Astrocyte (in vitro differentiated cells and primary cell): Measurements from ENCODE around the gene SEMA3F. TPM values are rescaled to one million over a fixed set of nuclear protein-coding genes. Genes with fewer than 3 reads are reported as not detected.

Experiments
- DNase-seq: peaks from one replicate; pipeline ENCODE4 v3.0.0-alpha.2; 2010; ENCODE audit warnings: low read depth
- FAIRE-seq: peaks from 2 replicates; lab custom pipeline; 2011; peaks lifted over from hg19 to GRCh38; lab: Jason Lieb, UNC
- H2AFZ ChIP-seq: 2 replicates; pipeline ENCODE4 v1.6.0; 2012; ENCODE audit warnings: low read depth, low read length, inconsistent platforms
- H3K27ac ChIP-seq: 2 replicates; pipeline ENCODE4 v1.5.1; 2011; ENCODE audit warnings: low read depth, low read length, inconsistent platforms
- H3K27me3 ChIP-seq: 2 replicates; pipeline ENCODE4 v1.6.0; 2011; ENCODE audit warnings: low read length, inconsistent platforms; ENCODE audit not compliant: insufficient read depth
- H3K36me3 ChIP-seq: 2 replicates; pipeline ENCODE4 v1.5.1; 2011; ENCODE audit warnings: low read length, inconsistent platforms; ENCODE audit not compliant: insufficient read depth
- H3K4me1 ChIP-seq: 2 replicates; pipeline ENCODE4 v1.5.1; 2011; ENCODE audit warnings: low read length, inconsistent platforms; ENCODE audit not compliant: insufficient read depth
- H3K4me2 ChIP-seq: 2 replicates; pipeline ENCODE4 v1.6.0; 2012; ENCODE audit warnings: low read length, inconsistent platforms
- H3K4me3 ChIP-seq: 2 replicates; pipeline ENCODE4 v1.5.1; 2011; ENCODE audit warnings: low read depth, mild to moderate bottlenecking, low read length, inconsistent platforms; ENCODE audit not compliant: insufficient read depth
- H3K79me2 ChIP-seq: 2 replicates; pipeline ENCODE4 v1.6.0; 2012; ENCODE audit warnings: mild to moderate bottlenecking, low read length, inconsistent platforms; ENCODE audit not compliant: insufficient read depth
- H3K9ac ChIP-seq: 2 replicates; pipeline ENCODE4 v1.6.0; 2012; ENCODE audit warnings: mild to moderate bottlenecking, low read length, inconsistent platforms
- H3K9me3 ChIP-seq: 2 replicates; pipeline ENCODE4 v1.5.1; 2012; ENCODE audit warnings: low read depth, mild to moderate bottlenecking, low read length, inconsistent platforms; ENCODE audit not compliant: insufficient read depth
- H4K20me1 ChIP-seq: 2 replicates; pipeline ENCODE4 v1.6.0; 2012; ENCODE audit warnings: low read length, inconsistent platforms; ENCODE audit not compliant: insufficient read depth
- H3K27ac Mint-ChIP-seq: one replicate; pipeline ENCODE4 v1.8.0; 2021; ENCODE audit warnings: mild to moderate bottlenecking, mixed read lengths; ENCODE audit not compliant: unreplicated experiment
- H3K27me3 Mint-ChIP-seq: one replicate; pipeline ENCODE4 v1.8.0; 2021; ENCODE audit warnings: low read depth, mixed read lengths; ENCODE audit not compliant: unreplicated experiment
- H3K36me3 Mint-ChIP-seq: one replicate; pipeline ENCODE4 v1.8.0; 2021; ENCODE audit warnings: low read depth, mixed read lengths; ENCODE audit not compliant: unreplicated experiment
- H3K4me1 Mint-ChIP-seq: one replicate; pipeline ENCODE4 v1.8.0; 2021; ENCODE audit warnings: low read depth, mixed read lengths; ENCODE audit not compliant: unreplicated experiment
- H3K4me3 Mint-ChIP-seq: one replicate; pipeline ENCODE4 v1.8.0; 2021; ENCODE audit warnings: mild to moderate bottlenecking, moderate library complexity, mixed read lengths; ENCODE audit not compliant: unreplicated experiment
- H3K9me3 Mint-ChIP-seq: one replicate; pipeline ENCODE4 v1.8.0; 2021; ENCODE audit warnings: mild to moderate bottlenecking, mixed read lengths; ENCODE audit not compliant: unreplicated experiment
- CTCF ChIP-seq: IDR thresholded peaks from 2 replicates; pipeline ENCODE4 v1.5.1; 2011; ENCODE audit warnings: low read depth, mild to moderate bottlenecking, inconsistent platforms, low read length, moderate library complexity; ENCODE audit not compliant: insufficient read depth
- EZH2 ChIP-seq: IDR thresholded peaks from 2 replicates; pipeline ENCODE4 v1.6.1; 2012; ENCODE audit warnings: mild to moderate bottlenecking, low read length, inconsistent platforms; ENCODE audit not compliant: insufficient read depth
- total RNA-seq: library from RNA; stranded (reverse); gene quantifications from 2 replicates; pipeline ENCODE4 v1.2.1, GENCODE V29; 2021

Gene SEMA3F
- total RNA-seq, 1 donor from 2014 or later = 6.6 TPM

GRCh38 chr3:50215529-50215928, 60.4 kb downstream of the SEMA3F start:
- TF ChIP-seq CTCF (no peak), EZH2 (no peak)
- Mint-ChIP-seq H3K27me3 (peaks cover 36% of the 10 kb centered on the region), H3K9me3 (no peaks in the 10 kb centered on the region), H3K36me3 (no peaks in the 10 kb centered on the region), H3K4me1 (peaks cover 10% of the 10 kb centered on the region), H3K27ac (no peak overlapping the region), H3K4me3 (no peak overlapping the region)
- Histone ChIP-seq H3K9me3 (no peaks in the 10 kb centered on the region), H3K79me2 (no peaks in the 10 kb centered on the region), H2AFZ (no peak overlapping the region), H3K4me1 (no peaks in the 10 kb centered on the region), H3K9ac (no peak overlapping the region), H3K4me3 (no peak overlapping the region), H4K20me1 (no peaks in the 10 kb centered on the region), H3K27me3 (peaks cover 2% of the 10 kb centered on the region), H3K36me3 (no peaks in the 10 kb centered on the region), H3K4me2 (no peak overlapping the region), H3K27ac (no peak overlapping the region)
- FAIRE-seq = no peak
- no peak for DNase-seq

GRCh38 chr3:50217681-50218080, 62.6 kb downstream of the SEMA3F start:
- no peaks in the 10 kb centered on the region for H3K4me1 ChIP-seq
- no peak overlapping the region for H3K4me2 ChIP-seq
- no peak overlapping the region for H2AFZ ChIP-seq
- Mint-ChIP-seq H3K4me1 (peaks cover 6% of the 10 kb centered on the region), H3K4me3 (no peak overlapping the region), H3K9me3 (no peaks in the 10 kb centered on the region), H3K27me3 (peaks cover 36% of the 10 kb centered on the region), H3K27ac (no peak overlapping the region), H3K36me3 (no peaks in the 10 kb centered on the region)
- no peak overlapping the region for H3K27ac ChIP-seq
- H3K4me3 ChIP-seq = no peak overlapping the region
- no peaks in the 10 kb centered on the region for H3K36me3 ChIP-seq
- DNase-seq = no peak
- TF ChIP-seq EZH2 (no peak), CTCF (no peak)
- H3K27me3 ChIP-seq = peaks cover 2% of the 10 kb centered on the region
- no peaks in the 10 kb centered on the region for H3K79me2 ChIP-seq
- no peaks in the 10 kb centered on the region for H3K9me3 ChIP-seq
- no peak for FAIRE-seq
- H4K20me1 ChIP-seq = no peaks in the 10 kb centered on the region
- no peak overlapping the region for H3K9ac ChIP-seq

- Histone ChIP-seq H3K27ac (no peak overlapping the region), H3K4me2 (no peak overlapping the region), H3K9me3 (no peaks in the 10 kb centered on the region), H3K4me3 (no peak overlapping the region), H3K9ac (no peak overlapping the region), H3K79me2 (no peaks in the 10 kb centered on the region), H3K4me1 (no peaks in the 10 kb centered on the region), H2AFZ (no peak overlapping the region), H4K20me1 (no peaks in the 10 kb centered on the region), H3K27me3 (peaks cover 2% of the 10 kb centered on the region), H3K36me3 (no peaks in the 10 kb centered on the region)
- no peaks in the 10 kb centered on the region for H3K9me3 Mint-ChIP-seq
- no peak for TF ChIP-seq EZH2
- H3K36me3 Mint-ChIP-seq = no peaks in the 10 kb centered on the region
- no peak overlapping the region for H3K27ac Mint-ChIP-seq
- no peak overlapping the region for H3K4me3 Mint-ChIP-seq
- DNase-seq (no peak), FAIRE-seq (no peak)
- peaks cover 38% of the 10 kb centered on the region for H3K27me3 Mint-ChIP-seq
- H3K4me1 Mint-ChIP-seq = peaks cover 6% of the 10 kb centered on the region
Measured at GRCh38 chr3:50218448-50218847, 63.3 kb downstream of the SEMA3F start.
